ENCODE measurements around the gene MAF.

Gene MAF

DNA sequence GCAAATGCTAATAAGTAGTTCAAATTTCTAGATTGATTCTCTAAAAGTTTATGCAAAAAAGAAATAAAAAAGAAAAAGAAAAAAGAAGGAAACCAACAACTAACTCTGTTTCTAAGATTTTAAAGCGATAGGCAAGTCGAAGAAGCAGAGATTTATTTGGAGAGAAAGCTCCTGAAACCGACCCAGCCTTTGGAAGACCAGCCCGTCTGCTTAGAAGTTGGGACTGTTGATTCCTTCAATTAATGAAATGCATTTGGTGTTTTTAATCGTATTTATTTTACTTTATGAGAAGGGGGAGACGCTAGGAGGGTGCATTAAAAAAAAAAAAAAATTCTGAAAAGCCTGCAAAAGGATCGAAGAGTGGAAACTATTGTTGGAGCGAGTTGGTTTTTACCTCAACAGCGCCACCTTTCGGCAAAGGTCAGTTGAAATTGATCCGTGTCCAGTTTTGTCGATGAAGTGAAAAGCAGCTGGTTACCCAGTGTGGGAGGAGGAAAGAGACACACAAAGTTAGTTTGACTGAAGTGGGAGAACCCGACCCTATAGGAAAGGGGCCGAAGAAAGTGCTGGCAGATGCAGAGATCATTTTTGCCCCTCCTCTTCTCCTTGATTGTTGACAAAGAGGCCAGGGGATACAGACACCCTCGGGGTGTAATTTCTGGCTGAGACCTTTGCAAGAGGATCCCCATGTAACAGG lies 1.5 kb upstream of the MAF start:
- peak; percentile 81 for DNase-seq
- H3K4me1 Mint-ChIP-seq (ENCODE audit: low read depth): peaks cover 52% of the 10 kb centered on the region
- H3K9me3 Mint-ChIP-seq: no peaks in the 10 kb centered on the region
- H3K27ac Mint-ChIP-seq: peak overlapping the region; percentile 92
- H3K36me3 Mint-ChIP-seq (ENCODE audit: low read depth): peaks cover 23% of the 10 kb centered on the region
- peak overlapping the region; percentile 88 for H3K4me3 Mint-ChIP-seq
- peaks cover 52% of the 10 kb centered on the region for H3K27me3 Mint-ChIP-seq

DNA sequence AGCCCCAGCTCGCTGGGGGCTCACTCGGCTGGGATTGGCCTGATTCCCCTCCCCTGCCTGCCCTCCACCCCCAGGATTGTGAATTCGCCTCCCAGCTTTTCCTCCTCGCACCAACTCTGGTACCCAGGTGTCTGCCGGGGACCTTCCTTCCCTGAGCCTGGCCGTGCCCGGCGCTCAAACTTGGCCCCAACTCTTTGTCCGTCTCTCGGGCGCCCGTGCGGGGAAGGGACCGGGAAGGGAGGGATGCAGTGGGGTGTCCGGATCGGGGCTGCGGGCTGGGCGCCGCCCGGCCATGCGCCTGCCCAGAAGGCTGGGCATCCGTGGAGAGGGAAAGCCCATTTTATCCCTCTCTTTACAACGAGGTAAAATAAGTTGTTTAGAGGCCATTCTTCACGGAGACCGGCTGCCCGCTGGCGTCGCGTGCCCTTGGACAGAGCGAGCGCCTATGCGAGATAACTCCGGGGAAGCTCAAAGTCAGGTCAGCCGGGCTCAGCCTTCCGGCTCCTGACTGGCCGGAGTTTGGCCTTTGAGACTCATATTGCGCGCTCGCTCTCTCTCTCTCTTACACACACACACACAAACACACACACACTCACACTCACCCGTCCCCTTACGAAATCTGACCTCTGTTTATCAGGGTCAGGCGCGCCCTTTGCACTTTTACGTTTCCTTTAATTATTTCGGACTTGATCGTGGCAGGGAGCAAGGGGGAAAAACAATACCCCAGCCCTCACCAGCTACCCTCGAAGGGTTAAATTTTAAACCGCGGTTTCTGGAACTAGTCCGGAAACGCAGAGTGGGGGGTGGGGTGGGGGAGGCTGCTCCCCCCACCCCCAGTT lies 774 bp upstream of the MAF start:
- Mint-ChIP-seq H3K36me3 (ENCODE audit: low read depth) (peaks cover 28% of the 10 kb centered on the region), H3K4me3 (peak overlapping the region; percentile 88), H3K27ac (peak overlapping the region; percentile 92), H3K9me3 (no peaks in the 10 kb centered on the region), H3K4me1 (ENCODE audit: low read depth) (peaks cover 51% of the 10 kb centered on the region), H3K27me3 (peaks cover 52% of the 10 kb centered on the region)
- no peak for DNase-seq

DNA sequence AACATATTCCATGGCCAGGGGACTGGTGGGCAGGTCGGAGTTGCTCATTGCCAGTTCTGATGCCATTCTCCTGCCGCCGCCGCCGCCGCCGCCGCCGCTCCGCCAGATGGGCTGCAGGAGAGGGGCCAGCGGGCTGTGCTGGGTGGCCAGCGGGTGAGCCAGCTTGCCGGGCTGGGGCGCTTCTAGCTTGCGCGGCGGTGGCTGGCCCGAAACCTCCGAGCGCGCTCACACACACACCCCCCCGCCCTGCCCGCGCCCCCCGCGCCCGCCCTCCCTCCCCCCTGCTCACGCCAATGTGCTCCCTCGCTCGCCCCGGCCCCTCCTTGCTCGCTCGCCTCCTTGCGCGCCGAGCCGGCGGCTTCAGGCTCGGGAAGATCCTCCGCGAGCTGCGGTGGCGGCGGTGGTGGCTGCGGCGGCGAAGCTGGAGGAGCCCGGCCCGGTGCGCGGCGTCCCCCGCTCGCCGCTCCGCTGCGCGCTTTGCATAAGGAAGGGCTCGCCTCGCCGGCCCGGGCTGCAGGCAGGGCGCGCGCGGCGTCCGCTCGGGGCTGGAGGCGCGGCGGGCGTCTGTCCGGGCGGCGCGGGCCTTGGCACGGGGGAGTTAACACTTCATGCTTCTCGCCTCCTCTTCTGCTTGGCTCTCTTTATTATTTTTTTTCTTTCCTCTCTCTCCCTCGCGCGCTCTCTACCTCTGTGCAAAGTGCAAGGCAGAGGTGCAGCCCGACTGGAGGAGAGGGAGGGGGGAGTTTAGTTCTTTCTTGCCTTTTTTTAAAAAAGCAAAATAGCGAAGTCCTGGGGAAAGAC lies 500 bp downstream of the MAF start:
- H3K4me1 Mint-ChIP-seq (ENCODE audit: low read depth): peaks cover 49% of the 10 kb centered on the region

GRCh38 chr16:79599256-79599836 lies 1.2 kb downstream of the MAF start:
- Mint-ChIP-seq H3K4me1 (ENCODE audit: low read depth) (peaks cover 51% of the 10 kb centered on the region), H3K36me3 (ENCODE audit: low read depth) (peaks cover 48% of the 10 kb centered on the region), H3K9me3 (no peaks in the 10 kb centered on the region), H3K27me3 (peaks cover 38% of the 10 kb centered on the region), H3K27ac (peak overlapping the region; percentile 93), H3K4me3 (peak overlapping the region; percentile 89)
- DNase-seq: peak; percentile 71

More for the DNA sequence above, 500 bp downstream of the MAF start:
- Mint-ChIP-seq H3K9me3 (no peaks in the 10 kb centered on the region), H3K27ac (peak overlapping the region; percentile 93), H3K4me3 (peak overlapping the region; percentile 89), H3K36me3 (ENCODE audit: low read depth) (peaks cover 41% of the 10 kb centered on the region), H3K27me3 (peaks cover 41% of the 10 kb centered on the region)
- DNase-seq: peak; percentile 72

DNA sequence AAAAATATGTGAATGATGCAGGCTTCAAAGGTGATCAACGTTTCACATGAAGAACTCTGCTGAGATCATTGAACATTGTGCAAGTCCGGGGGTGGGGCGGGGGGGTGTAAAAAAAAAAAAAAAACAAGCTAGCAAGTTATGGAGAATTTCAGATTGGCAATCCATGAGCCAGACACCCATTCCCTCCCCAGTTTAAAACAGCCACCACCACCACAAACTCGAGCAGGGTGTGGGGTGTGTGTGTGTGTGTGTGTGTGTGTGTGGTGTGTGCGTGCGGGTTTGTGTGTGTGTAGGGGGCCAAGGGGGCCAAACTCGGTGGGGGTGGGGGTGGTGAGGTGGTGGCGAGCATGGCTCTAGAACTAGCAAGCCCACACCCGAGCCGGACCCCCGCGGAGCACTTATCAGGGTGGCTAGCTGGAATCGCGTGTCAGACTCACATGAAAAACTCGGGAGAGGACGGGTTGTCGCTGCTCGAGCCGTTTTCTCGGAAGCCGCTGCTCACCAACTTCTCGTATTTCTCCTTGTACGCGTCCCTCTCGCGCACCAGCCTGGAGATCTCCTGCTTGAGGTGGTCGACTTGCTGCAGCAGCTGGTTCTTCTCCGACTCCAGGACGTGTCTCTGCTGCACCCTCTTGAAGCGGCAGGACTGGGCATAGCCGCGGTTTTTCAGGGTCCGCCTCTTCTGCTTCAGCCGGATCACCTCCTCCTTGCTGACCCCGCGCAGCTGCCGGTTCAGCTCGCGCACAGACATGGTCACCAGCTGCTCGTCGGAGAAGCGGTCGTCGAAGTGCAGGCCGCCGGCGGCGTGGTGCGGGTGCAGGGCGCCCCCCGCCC lies 2.0 kb downstream of the MAF start:
- DNase-seq: peak; percentile 69
- Mint-ChIP-seq H3K27ac (peak overlapping the region; percentile 92), H3K4me3 (peak overlapping the region; percentile 88), H3K4me1 (ENCODE audit: low read depth) (peaks cover 44% of the 10 kb centered on the region), H3K9me3 (no peaks in the 10 kb centered on the region), H3K27me3 (peaks cover 31% of the 10 kb centered on the region), H3K36me3 (ENCODE audit: low read depth) (peaks cover 56% of the 10 kb centered on the region)

DNA sequence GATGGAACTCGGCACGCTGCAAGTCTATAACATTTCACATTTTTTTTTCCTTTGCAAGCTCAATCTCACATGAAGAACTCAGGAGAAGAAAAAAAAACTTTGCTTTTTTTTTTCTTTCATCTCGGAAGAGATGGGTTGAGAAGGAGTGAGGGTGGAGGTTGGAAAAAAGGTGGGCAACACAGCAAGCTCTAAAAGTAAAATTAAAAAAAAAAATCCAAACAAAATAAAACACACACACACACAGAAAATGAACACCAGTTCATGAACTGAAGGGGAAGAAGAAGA lies 2.5 kb downstream of the MAF start:
- Mint-ChIP-seq H3K4me3 (peak overlapping the region; percentile 88), H3K27me3 (peaks cover 31% of the 10 kb centered on the region), H3K27ac (peak overlapping the region; percentile 92), H3K4me1 (ENCODE audit: low read depth) (peaks cover 47% of the 10 kb centered on the region), H3K36me3 (ENCODE audit: low read depth) (peaks cover 60% of the 10 kb centered on the region), H3K9me3 (no peaks in the 10 kb centered on the region)
- DNase-seq: no peak

GRCh38 chr16:79597277-79598062 lies 3.1 kb downstream of the MAF start:
- Mint-ChIP-seq H3K27ac (peak overlapping the region; percentile 92), H3K9me3 (no peaks in the 10 kb centered on the region)

GRCh38 chr16:79595931-79596450 lies 4.5 kb downstream of the MAF start:
- Mint-ChIP-seq H3K36me3 (ENCODE audit: low read depth) (peaks cover 62% of the 10 kb centered on the region), H3K9me3 (no peaks in the 10 kb centered on the region), H3K27me3 (peaks cover 21% of the 10 kb centered on the region), H3K4me3 (peak overlapping the region; percentile 88), H3K4me1 (ENCODE audit: low read depth) (peaks cover 32% of the 10 kb centered on the region), H3K27ac (peak overlapping the region; percentile 83)
- DNase-seq: no peak

More at GRCh38 chr16:79597277-79598062, 3.1 kb downstream of the MAF start:
- Mint-ChIP-seq H3K4me1 (ENCODE audit: low read depth) (peaks cover 42% of the 10 kb centered on the region), H3K27me3 (peaks cover 26% of the 10 kb centered on the region), H3K4me3 (peak overlapping the region; percentile 88), H3K36me3 (ENCODE audit: low read depth) (peaks cover 62% of the 10 kb centered on the region)
- DNase-seq: no peak

DNA sequence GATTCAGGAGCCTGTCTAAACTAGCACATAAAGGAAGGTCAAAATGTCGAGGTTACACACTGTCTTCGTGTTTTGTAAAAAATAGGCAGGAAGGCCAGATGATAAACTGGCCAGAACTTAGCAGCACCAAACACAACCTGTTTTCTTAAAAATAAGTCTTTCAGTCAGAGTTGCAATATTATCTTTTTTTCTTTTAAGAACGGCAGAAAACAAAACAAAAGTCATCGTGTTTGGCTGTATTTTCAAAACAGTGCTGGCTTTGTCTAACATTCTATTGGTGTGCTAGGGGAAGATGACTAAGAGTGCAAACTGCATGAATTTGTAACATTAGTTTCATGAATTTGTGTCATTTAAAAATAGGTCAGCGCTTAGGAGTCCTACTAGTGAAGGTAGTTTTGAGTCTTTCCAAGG lies 5.3 kb downstream of the MAF start:
- Mint-ChIP-seq H3K4me3 (peak overlapping the region; percentile 88), H3K27me3 (peaks cover 21% of the 10 kb centered on the region), H3K36me3 (ENCODE audit: low read depth) (peaks cover 58% of the 10 kb centered on the region), H3K27ac (peak overlapping the region; percentile 83), H3K9me3 (no peaks in the 10 kb centered on the region), H3K4me1 (ENCODE audit: low read depth) (peaks cover 29% of the 10 kb centered on the region)
- no peak for DNase-seq

DNA sequence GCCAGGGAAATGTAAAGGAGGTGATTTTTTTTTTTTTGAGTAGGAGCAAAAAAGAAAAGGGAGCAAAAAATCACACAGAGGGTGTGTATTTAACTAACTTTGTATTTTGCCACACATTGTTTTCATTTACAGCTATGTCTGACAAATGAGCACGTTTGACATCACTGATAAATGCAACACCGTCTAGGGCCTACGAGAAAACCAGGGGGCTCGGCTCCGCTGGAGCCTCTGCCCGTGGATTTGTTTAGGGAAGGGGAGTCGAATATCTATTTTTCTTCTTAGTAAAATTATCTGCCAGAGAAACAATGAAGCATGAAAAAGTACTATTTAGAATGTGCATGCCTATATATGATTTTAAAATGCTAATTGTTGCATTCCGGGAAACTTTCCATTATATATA lies 6.8 kb downstream of the MAF start:
- H3K27me3 Mint-ChIP-seq: peaks cover 24% of the 10 kb centered on the region
- H3K9me3 Mint-ChIP-seq: no peaks in the 10 kb centered on the region
- peak overlapping the region; percentile 25 for H3K4me3 Mint-ChIP-seq
- peaks cover 34% of the 10 kb centered on the region for H3K4me1 Mint-ChIP-seq (ENCODE audit: low read depth)
- peaks cover 54% of the 10 kb centered on the region for H3K36me3 Mint-ChIP-seq (ENCODE audit: low read depth)
- no peak for DNase-seq
- peak overlapping the region; percentile 14 for H3K27ac Mint-ChIP-seq

- H3K4me1 Mint-ChIP-seq (ENCODE audit: low read depth): peaks cover 31% of the 10 kb centered on the region
Observed at GRCh38 chr16:79593074-79593531, 7.4 kb downstream of the MAF start.

GRCh38 chr16:79592186-79592585 lies 8.4 kb downstream of the MAF start:
- Mint-ChIP-seq H3K9me3 (no peaks in the 10 kb centered on the region), H3K27ac (peak overlapping the region; percentile 47), H3K4me3 (no peak overlapping the region), H3K4me1 (ENCODE audit: low read depth) (peaks cover 29% of the 10 kb centered on the region), H3K36me3 (ENCODE audit: low read depth) (peaks cover 39% of the 10 kb centered on the region), H3K27me3 (peaks cover 26% of the 10 kb centered on the region)
- no peak for DNase-seq

More at GRCh38 chr16:79593074-79593531, 7.4 kb downstream of the MAF start:
- DNase-seq: no peak
- H3K9me3 Mint-ChIP-seq: no peaks in the 10 kb centered on the region
- peak overlapping the region; percentile 25 for H3K4me3 Mint-ChIP-seq
- H3K27me3 Mint-ChIP-seq: peaks cover 24% of the 10 kb centered on the region
- H3K27ac Mint-ChIP-seq: peak overlapping the region; percentile 31
- peaks cover 48% of the 10 kb centered on the region for H3K36me3 Mint-ChIP-seq (ENCODE audit: low read depth)

Data from activated T-cell treated with anti-CD3 and anti-CD28 coated beads, Interleukin-2, amount 50 U/mL, for 24 hours (primary cell).